H1 (cell line): ENCODE results near the gene CKM.

ENCODE experiments used
- BRCA1 ChIP-seq: IDR thresholded peaks from 2 replicates; pipeline ENCODE4 v1.6.1; 2012; ENCODE audit warnings: low read depth, low read length, improper control_type of control experiment
- CEBPB ChIP-seq: IDR thresholded peaks from 2 replicates; pipeline ENCODE4 v1.6.1; 2012; ENCODE audit warnings: low read depth, low read length
- CHD2 ChIP-seq: IDR thresholded peaks from 2 replicates; pipeline ENCODE4 v1.6.1; 2012; ENCODE audit warnings: low read length, improper control_type of control experiment
- EZH2 ChIP-seq: fragments of 200-600 bp; sonication (generic); IDR thresholded peaks from 2 replicates; pipeline ENCODE4 v1.7.1; 2012; ENCODE audit warnings: low read depth, mild to moderate bottlenecking, moderate library complexity, low read length, inconsistent platforms; ENCODE audit not compliant: severe bottlenecking
- KDM1A ChIP-seq: fragments of 200-600, 300-600 bp; sonication (generic); IDR thresholded peaks from 2 replicates; pipeline ENCODE4 v1.7.1; 2016; ENCODE audit warnings: mild to moderate bottlenecking, low read length, borderline replicate concordance
- NRF1 ChIP-seq: IDR thresholded peaks from 2 replicates; pipeline ENCODE4 v1.6.1; 2011; ENCODE audit warnings: mild to moderate bottlenecking, low read depth, low read length, improper control_type of control experiment
- POLR2AphosphoS5 ChIP-seq: IDR thresholded peaks from 2 replicates; pipeline ENCODE4 v1.6.1; 2011; ENCODE audit warnings: low read depth, low read length
- RBBP5 ChIP-seq: IDR thresholded peaks from 2 replicates; pipeline ENCODE4 v1.7.1; 2012; ENCODE audit warnings: low read depth, mild to moderate bottlenecking, inconsistent platforms, low read length, moderate library complexity, borderline replicate concordance
- RFX5 ChIP-seq: IDR thresholded peaks from 2 replicates; pipeline ENCODE4 v1.6.1; 2011; ENCODE audit warnings: low read depth, low read length, improper control_type of control experiment, borderline replicate concordance
- TF ChIP-seq, protein P1 (sequence below), 3 experiments: IDR thresholded peaks; 1 replicate in 2 of 3; 2 replicates in 1 of 3; pipeline versions ENCODE4 v1.5.1 to v1.6.1; 2011; ENCODE audit warnings: low read length in 3 of 3, mild to moderate bottlenecking in 3 of 3, inconsistent platforms in 2 of 3, low read depth in 1 of 3, moderate library complexity in 1 of 3; ENCODE audit not compliant: insufficient read depth in 1 of 3; ENCODE audit errors: control extremely low read depth in 1 of 3

GRCh38 chr19:45363861-45364459 is 41.3 kb upstream of the CKM start:
- TF ChIP-seq CEBPB (no peak), RFX5 (no peak), CHD2 (no peak), KDM1A (no peak), BRCA1 (no peak), NRF1 (no peak), RBBP5 (no peak), POLR2AphosphoS5 (no peak), EZH2 (no peak)
- TF ChIP-seq, protein P1, sequence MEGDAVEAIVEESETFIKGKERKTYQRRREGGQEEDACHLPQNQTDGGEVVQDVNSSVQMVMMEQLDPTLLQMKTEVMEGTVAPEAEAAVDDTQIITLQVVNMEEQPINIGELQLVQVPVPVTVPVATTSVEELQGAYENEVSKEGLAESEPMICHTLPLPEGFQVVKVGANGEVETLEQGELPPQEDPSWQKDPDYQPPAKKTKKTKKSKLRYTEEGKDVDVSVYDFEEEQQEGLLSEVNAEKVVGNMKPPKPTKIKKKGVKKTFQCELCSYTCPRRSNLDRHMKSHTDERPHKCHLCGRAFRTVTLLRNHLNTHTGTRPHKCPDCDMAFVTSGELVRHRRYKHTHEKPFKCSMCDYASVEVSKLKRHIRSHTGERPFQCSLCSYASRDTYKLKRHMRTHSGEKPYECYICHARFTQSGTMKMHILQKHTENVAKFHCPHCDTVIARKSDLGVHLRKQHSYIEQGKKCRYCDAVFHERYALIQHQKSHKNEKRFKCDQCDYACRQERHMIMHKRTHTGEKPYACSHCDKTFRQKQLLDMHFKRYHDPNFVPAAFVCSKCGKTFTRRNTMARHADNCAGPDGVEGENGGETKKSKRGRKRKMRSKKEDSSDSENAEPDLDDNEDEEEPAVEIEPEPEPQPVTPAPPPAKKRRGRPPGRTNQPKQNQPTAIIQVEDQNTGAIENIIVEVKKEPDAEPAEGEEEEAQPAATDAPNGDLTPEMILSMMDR (IDR thresholded peaks at IDR 0.05; ENCODE audit: control extremely low read depth in 1 of 3, insufficient read depth in 1 of 3, low read depth in 1 of 3, low read length in 3 of 3): no peak
